NCI-H2196 treated with DMSO at 0.1 percent for 48 hours (cell line): Measurements from ENCODE around the gene TPM2.

ENCODE experiments used
- DNase-seq: peaks from one replicate; lab custom pipeline; 2025; ENCODE audit not compliant: unreplicated experiment; lab: John Stamatoyannopoulos, UW

Gene TPM2

GRCh38 chr9:35635730-35636129, 54.0 kb downstream of the TPM2 start:
- no peak for DNase-seq
